ENCODE results near the gene ACTR8.

GRCh38 chr3:53826048-53826447 is 55.9 kb downstream of the ACTR8 start:
- TF ChIP-seq EZH2 (IDR thresholded peaks at IDR 0.05) (no peak), CTCF (IDR thresholded peaks at IDR 0.05) (no peak)
